Endothelial cell of hepatic sinusoid (primary cell): Measurements from ENCODE around the gene GOLGA8A.
"Not testable (repeated sequence)": the region's sequence is repeated elsewhere in the genome, so short reads cannot be mapped to it uniquely, and the experiment has no call there.

ENCODE experiments used
- in situ Hi-C: cut with HindIII; loops from 2 replicates; pipeline ENCODE4 v1.10.0; 2017; ENCODE audit warnings: low sequenced_read_pairs

Gene GOLGA8A

GRCh38 chr15:34409511-34409910 lies 28.1 kb downstream of the GOLGA8A start:
- in situ Hi-C loops: not testable (repeated sequence)

DNA sequence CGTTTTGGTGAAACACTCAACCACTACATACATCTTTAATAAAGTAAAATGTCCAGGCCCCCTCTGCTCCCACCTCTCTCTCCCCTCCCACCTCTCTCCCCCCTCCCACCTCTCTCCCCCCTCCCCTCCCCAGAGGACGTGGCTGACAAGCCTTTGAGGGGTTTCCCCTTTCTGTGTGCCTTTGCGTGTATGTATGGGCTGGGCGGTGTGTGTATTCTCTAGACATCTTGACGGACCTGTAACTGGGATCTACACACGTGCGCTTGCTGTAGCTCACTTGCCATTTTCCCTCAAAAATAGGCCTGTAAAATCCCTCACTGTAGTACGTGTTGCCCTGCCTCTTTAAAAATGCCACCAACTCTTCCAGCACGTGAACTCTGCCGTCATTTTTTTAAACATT lies 28.6 kb downstream of the GOLGA8A start:
- in situ Hi-C loops: not testable (repeated sequence)

GRCh38 chr15:34403899-34404298 lies 33.7 kb downstream of the GOLGA8A start:
- in situ Hi-C loops: not testable (repeated sequence)

- in situ Hi-C loops: not testable (repeated sequence)
Observed at GRCh38 chr15:34403160-34403598, 34.4 kb downstream of the GOLGA8A start.

DNA sequence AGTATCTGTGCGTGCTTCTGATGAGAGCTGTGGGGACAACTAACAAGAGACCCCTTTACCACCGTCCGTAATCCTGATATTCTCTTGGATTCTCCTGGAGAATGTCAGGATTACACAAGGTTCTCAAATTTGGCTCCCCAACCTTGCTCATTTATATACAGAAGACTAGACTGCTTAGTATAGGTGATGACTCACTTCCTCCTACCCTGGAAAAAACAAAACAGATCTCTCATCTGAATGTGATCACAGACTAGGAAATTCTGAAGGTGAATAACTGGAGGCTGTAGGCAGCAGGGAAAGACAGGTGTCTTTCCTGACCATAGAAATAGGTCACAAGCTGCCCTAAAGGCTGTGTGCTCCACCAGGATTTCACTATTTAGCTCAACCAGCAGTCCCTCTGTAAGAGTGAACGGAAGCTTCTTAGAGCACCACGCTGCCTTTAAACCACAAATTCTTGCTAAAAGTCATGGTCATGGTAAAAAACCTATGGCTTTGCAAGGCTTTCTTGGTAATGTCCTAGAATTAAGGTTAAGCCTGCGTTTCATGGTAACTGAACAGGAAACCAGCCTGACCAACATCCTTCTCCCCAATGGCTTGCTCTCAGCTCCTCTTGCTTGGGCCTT lies 39.9 kb downstream of the GOLGA8A start:
- in situ Hi-C loops: not testable (repeated sequence)

GRCh38 chr15:34392981-34393380 lies 44.6 kb downstream of the GOLGA8A start:
- in situ Hi-C loops: not testable (repeated sequence)

- in situ Hi-C loops: not testable (repeated sequence)
Observed at GRCh38 chr15:34389594-34390086, 48.0 kb downstream of the GOLGA8A start.
